Psoas muscle (tissue), 8 donors: ENCODE data around the gene NNT. TPM values are rescaled to one million over a fixed set of nuclear protein-coding genes. Genes with fewer than 3 reads are reported as not detected.

Experiments
- ATAC-seq, 4 donors: fragments of 200-7000 bp; cut with Tn5 transposase; one replicate each; pipeline ENCODE4 v1.9.1; 2020; ENCODE audit warnings: moderate library complexity in 3 of 4, mild to moderate bottlenecking in 2 of 4
- DNase-seq, 2 donors: peaks; one replicate each; pipeline ENCODE4 v3.0.0-alpha.2; 2020
- H3K27ac ChIP-seq: fragments of 200-600 bp; one replicate; pipeline ENCODE4 v1.8.0; 2022
- H3K27me3 ChIP-seq, 3 donors: fragments of 200-600 bp in 1 of 3; one replicate each; pipeline versions ENCODE4 v1.6.1 to v1.8.0; 2013 to 2022; ENCODE audit warnings: low read length in 2 of 3, mild to moderate bottlenecking in 2 of 3, moderate library complexity in 1 of 3; ENCODE audit not compliant: insufficient read depth in 3 of 3
- H3K36me3 ChIP-seq, 2 donors: fragments of 200-600 bp in 1 of 2; one replicate each; pipeline versions ENCODE4 v1.6.1 to v1.8.0; 2013 to 2022; ENCODE audit warnings: low read depth in 1 of 2, mild to moderate bottlenecking in 1 of 2, moderate library complexity in 1 of 2; ENCODE audit not compliant: insufficient read depth in 1 of 2
- H3K4me1 ChIP-seq: fragments of 200-600 bp; one replicate; pipeline ENCODE4 v1.8.0; 2022
- H3K4me3 ChIP-seq: fragments of 200-600 bp; one replicate; pipeline ENCODE4 v1.8.0; 2022; ENCODE audit warnings: mild to moderate bottlenecking
- H3K9me3 ChIP-seq: fragments of 200-600 bp; one replicate; pipeline ENCODE4 v1.8.0; 2022
- WGBS, 3 donors: extraction: QIAGEN DNeasy Blood & Tissue Kit; methylation state at CpG; one replicate each; pipeline versions ENCODE4 v1.1.6 to v1.1.7; 2013; 5-methylcytosine and 5-hydroxymethylcytosine counted together
- intact Hi-C, 2 donors: fragments of 100-400 bp; cut with DNase I; formaldehyde crosslinking; loops; one replicate each; pipeline versions ENCODE4 v1.11.0 to v1.14.2; 2022
- polyA plus RNA-seq, 3 donors: library from polyadenylated mRNA; stranded (reverse); fragments of 200-250 nt; gene quantifications; one replicate each; pipeline ENCODE4 v1.2.3, GENCODE V29; 2013
- total RNA-seq, 4 donors: library from RNA; stranded (reverse); fragmentation: NEBNext Ultra II Directional in 2 of 4; extraction: Animal tissue kit (Norgen Biotek cat#: 25700) in 2 of 4; gene quantifications; one replicate each; pipeline versions ENCODE4 v1.2.1 to v1.2.4, GENCODE V29; 2021 to 2023
- TF ChIP-seq, protein P1 (sequence below): fragments of 200-600 bp; IDR thresholded peaks from one replicate; pipeline ENCODE4 v1.8.0; 2022; ENCODE audit warnings: antibody characterized with exemption
- donor health status: healthy with polysubstance abuse.
- donor health status: DM: no; HTN: no; CAD: no; lungs with moderate emphysema.
- donor health status: Bipolar disorder and iron deficiency.
- donor health status: healthy.
- donor health status: DM: yes; HTN: yes; CAD: no.
- donor health status: DM: no; HTN: no; CAD: no.
- donor health status: DM: no; HTN: no; CAD: no.
- donor health status: DM: yes; HTN: yes; CAD: no.

Gene NNT
- total and polyA plus RNA-seq, 7 donors, result 108 to 442 (median 216) TPM

- H3K27ac ChIP-seq, result peak overlapping the region; percentile 67
These were observed 5.4 kb downstream of the NNT start for GRCh38 chr5:43608406-43608805.

DNA sequence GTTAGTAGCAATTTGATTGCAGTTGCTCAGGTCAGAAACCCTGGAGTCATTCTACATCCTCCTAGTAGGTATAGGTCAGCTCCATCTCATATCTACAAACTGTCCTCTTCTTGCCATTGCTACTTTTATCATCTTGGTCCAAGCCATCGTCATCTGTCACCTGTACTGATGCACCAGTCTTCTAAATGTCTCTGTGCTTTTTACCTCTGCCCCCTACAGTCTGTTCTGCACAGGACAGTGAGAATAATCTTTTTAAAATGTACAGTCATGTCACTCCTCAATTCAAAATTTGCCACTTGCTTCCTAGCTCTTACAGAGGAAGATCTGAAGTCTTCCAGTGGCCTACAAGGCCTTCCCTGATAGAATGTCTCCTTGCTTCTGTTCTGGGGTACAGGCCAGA lies 6.8 kb downstream of the NNT start:
- 52 to 85% (median 58%) methylated on average over 1 of the region's 1 CpG for WGBS, 3 donors
- DNase-seq (no peak), ATAC-seq (peak in 1 of 4 donors; percentile 36)
- Histone ChIP-seq H3K9me3 (no peaks in the 10 kb centered on the region), H3K36me3 (peaks cover 14 to 54% of the 10 kb centered on the region in 2 donors), H3K27me3 (no peaks in the 10 kb centered on the region), H3K27ac (peak overlapping the region; percentile 37), H3K4me1 (peaks cover 34% of the 10 kb centered on the region), H3K4me3 (no peak overlapping the region)
- TF ChIP-seq, protein P1, sequence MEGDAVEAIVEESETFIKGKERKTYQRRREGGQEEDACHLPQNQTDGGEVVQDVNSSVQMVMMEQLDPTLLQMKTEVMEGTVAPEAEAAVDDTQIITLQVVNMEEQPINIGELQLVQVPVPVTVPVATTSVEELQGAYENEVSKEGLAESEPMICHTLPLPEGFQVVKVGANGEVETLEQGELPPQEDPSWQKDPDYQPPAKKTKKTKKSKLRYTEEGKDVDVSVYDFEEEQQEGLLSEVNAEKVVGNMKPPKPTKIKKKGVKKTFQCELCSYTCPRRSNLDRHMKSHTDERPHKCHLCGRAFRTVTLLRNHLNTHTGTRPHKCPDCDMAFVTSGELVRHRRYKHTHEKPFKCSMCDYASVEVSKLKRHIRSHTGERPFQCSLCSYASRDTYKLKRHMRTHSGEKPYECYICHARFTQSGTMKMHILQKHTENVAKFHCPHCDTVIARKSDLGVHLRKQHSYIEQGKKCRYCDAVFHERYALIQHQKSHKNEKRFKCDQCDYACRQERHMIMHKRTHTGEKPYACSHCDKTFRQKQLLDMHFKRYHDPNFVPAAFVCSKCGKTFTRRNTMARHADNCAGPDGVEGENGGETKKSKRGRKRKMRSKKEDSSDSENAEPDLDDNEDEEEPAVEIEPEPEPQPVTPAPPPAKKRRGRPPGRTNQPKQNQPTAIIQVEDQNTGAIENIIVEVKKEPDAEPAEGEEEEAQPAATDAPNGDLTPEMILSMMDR, result no peak
- intact Hi-C loops, result loop anchor here in 1 of 2 donors (5.0 kb wide), 1 partner anchor 37 kb away; no protein-coding TSS in a partner anchor

More at GRCh38 chr5:43608406-43608805, 5.4 kb downstream of the NNT start:
- Histone ChIP-seq H3K36me3 (peaks cover 14 to 41% of the 10 kb centered on the region in 2 donors), H3K9me3 (no peaks in the 10 kb centered on the region), H3K4me3 (no peak overlapping the region), H3K27me3 (no peaks in the 10 kb centered on the region), H3K4me1 (peaks cover 39% of the 10 kb centered on the region)
- TF ChIP-seq, protein P1, result no peak
- ATAC-seq (no peak), DNase-seq (no peak)
- WGBS, 3 donors, result 74 to 87% (median 75%) methylated on average over 1 of the region's 1 CpG
- intact Hi-C loops, result loop anchor here in 1 of 2 donors (5.0 kb wide), 1 partner anchor 36 kb away; no protein-coding TSS in a partner anchor

- Histone ChIP-seq H3K27me3 (no peaks in the 10 kb centered on the region), H3K9me3 (no peaks in the 10 kb centered on the region), H3K36me3 (peaks cover 21 to 77% of the 10 kb centered on the region in 2 donors), H3K4me1 (peaks cover 49% of the 10 kb centered on the region), H3K27ac (peak overlapping the region; percentile 71), H3K4me3 (no peak overlapping the region)
- 47 to 76% (median 54%) methylated on average over 4 of the region's 4 CpGs for WGBS, 3 donors
- intact Hi-C loops, result no loop called here
- TF ChIP-seq, protein P1, result no peak
- DNase-seq (no peak), ATAC-seq (peak; percentile 34 to 80 (median 64))
These were observed 10.4 kb downstream of the NNT start for GRCh38 chr5:43613370-43613769.

GRCh38 chr5:43615445-43616184 lies 12.6 kb downstream of the NNT start:
- H3K27ac ChIP-seq, result peak overlapping the region; percentile 72
- no peak for ATAC-seq
- peaks cover 15 to 76% of the 10 kb centered on the region in 2 donors for H3K36me3 ChIP-seq
- no peaks in the 10 kb centered on the region for H3K27me3 ChIP-seq
- H3K4me1 ChIP-seq, result peaks cover 53% of the 10 kb centered on the region
- TF ChIP-seq, protein P1, result no peak
- intact Hi-C loops, result no loop called here
- no peak overlapping the region for H3K4me3 ChIP-seq
- 96 to 98% (median 96%) methylated on average over 5 of the region's 5 CpGs for WGBS, 3 donors
- no peak for DNase-seq
- no peaks in the 10 kb centered on the region for H3K9me3 ChIP-seq
